ENCODE results near the gene C11orf21. TPM values are rescaled to one million over a fixed set of nuclear protein-coding genes. Genes with fewer than 3 reads are reported as not detected.

The C11orf21 gene
- total RNA-seq, 3 donors from 2014 or later = 0.33 to 1.0 (median 0.96) TPM

DNA sequence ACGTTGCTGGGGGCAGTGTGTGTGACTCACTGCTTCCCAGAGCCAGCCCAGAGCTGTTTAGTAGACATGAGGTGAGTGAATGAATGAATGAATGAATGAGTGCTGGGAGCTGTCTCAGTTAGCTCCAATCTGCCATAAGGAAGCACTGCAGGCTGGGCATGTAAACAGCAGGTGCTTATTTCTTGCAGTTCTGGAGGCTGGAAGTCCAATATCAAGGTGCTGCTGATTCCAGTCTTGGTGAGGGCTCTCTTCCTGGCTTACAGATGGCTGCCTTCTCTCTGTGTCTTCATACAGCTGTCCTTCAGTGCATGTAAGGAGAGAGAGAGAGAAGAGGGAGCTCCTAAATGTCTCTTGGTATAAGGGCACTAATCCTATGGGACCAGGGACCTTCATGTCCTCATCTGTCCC lies 4.1 kb downstream of the C11orf21 start:
- H3K9me3 ChIP-seq = no peaks in the 10 kb centered on the region
- TF ChIP-seq, protein P1, sequence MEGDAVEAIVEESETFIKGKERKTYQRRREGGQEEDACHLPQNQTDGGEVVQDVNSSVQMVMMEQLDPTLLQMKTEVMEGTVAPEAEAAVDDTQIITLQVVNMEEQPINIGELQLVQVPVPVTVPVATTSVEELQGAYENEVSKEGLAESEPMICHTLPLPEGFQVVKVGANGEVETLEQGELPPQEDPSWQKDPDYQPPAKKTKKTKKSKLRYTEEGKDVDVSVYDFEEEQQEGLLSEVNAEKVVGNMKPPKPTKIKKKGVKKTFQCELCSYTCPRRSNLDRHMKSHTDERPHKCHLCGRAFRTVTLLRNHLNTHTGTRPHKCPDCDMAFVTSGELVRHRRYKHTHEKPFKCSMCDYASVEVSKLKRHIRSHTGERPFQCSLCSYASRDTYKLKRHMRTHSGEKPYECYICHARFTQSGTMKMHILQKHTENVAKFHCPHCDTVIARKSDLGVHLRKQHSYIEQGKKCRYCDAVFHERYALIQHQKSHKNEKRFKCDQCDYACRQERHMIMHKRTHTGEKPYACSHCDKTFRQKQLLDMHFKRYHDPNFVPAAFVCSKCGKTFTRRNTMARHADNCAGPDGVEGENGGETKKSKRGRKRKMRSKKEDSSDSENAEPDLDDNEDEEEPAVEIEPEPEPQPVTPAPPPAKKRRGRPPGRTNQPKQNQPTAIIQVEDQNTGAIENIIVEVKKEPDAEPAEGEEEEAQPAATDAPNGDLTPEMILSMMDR (IDR thresholded peaks at IDR 0.05) = no peak
- TF ChIP-seq POLR2AphosphoS5 (IDR thresholded peaks at IDR 0.05) = no peak
- TF ChIP-seq POLR2A (IDR thresholded peaks at IDR 0.05) = no peak
- H3K27ac ChIP-seq = no peak overlapping the region
- H3K4me3 ChIP-seq = no peak overlapping the region
- H3K27me3 ChIP-seq = no peaks in the 10 kb centered on the region
- intact Hi-C loops (cut with DNase I; ENCODE audit: low total_unique reads) = loop anchor here (5.0 kb wide), 1 partner anchor 100 kb away; no protein-coding TSS in a partner anchor
- H3K4me1 ChIP-seq = no peaks in the 10 kb centered on the region
- DNase-seq (ENCODE audit: low spot score in 2 of 2) = no peak
- no peaks in the 10 kb centered on the region for H3K36me3 ChIP-seq

DNA sequence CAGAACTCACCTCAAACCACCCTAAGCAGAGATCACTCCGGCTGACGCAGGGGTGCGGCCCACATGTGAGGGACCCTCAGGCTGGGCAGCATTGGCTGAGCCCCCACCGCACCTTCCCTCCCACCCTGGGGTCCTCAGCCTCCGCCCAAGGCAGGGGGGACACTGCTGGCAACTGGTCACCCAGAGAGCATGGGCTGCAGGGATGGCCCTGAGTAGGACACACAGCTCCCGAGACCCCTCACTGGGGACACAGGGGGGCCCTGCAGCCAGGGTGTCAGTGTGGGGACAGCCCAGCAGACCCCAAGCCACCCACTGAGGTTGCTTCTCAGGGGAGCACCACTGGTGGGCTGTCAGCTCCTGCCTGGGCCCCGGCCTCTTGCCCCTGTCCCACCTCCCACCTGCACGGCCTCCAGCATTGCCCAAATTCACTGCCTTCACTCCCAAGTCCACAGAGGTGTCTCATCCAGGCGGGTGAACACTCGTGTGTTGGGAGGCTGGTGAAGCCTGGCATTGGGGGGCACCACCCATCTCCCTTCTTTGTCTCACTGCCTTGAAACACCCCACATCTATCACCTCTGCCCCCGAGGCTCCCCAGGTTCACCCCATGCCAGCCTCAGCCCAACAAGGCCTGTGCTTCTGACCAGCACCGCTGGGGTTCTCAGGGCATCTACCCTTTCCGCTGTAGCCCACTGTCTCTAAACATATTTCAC lies 4.7 kb downstream of the C11orf21 start:
- intact Hi-C loops (cut with DNase I; ENCODE audit: low total_unique reads) = loop anchor here (5.0 kb wide), 1 partner anchor 100 kb away; no protein-coding TSS in a partner anchor
- Histone ChIP-seq H3K4me3 (no peak overlapping the region), H3K9me3 (no peaks in the 10 kb centered on the region), H3K36me3 (no peaks in the 10 kb centered on the region), H3K4me1 (no peaks in the 10 kb centered on the region), H3K27me3 (no peaks in the 10 kb centered on the region), H3K27ac (no peak overlapping the region)
- TF ChIP-seq, protein P1 (IDR thresholded peaks at IDR 0.05) = no peak
- no peak for TF ChIP-seq POLR2A (IDR thresholded peaks at IDR 0.05)
- no peak for TF ChIP-seq POLR2AphosphoS5 (IDR thresholded peaks at IDR 0.05)
- peak in 1 of 2 donors; percentile 44 for DNase-seq (ENCODE audit: low spot score in 2 of 2)

DNA sequence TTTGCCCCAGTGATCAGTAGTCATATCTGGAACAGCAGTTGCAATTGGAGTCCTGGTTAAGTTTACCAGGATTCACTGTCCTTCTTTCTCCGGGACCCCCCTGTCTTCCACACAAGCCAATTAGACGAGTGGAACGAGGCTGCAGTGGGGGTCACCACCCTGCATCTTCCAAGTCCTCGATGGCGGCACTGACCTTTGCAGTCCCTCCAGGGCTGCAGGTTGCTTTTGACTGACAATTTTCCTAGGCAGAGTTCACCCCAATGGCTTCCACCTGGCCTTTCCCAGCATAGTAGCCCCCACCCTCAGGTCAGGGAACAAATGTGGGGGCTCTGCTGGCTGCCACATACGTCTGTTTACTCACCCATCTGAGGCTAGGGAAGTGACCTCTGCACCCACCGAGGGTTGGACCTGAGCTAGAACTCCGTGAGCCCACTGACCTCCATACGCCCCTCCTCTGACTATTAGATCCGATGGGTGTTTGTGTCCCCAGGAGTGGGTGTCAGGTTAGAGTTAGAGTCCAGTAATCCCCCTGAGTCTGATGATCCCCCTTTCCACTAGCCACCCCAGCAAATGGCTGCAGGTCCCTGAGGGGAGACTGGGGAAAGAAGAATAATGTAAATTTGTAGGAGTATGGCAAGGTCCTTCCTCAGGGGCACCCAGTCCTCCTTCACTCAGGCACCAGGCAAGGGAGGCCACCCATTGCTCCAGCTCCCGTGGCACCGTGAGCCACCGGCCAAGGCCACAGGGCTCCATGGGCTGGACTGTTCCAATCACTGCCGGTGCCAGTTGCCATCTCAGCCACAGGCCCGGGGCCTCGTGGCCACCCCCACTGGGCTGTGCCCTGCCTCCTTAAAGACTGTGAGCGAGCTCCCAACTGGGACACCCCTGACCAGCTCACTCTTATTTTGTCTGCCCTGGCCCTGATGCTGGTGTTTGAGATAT lies 5.5 kb downstream of the C11orf21 start:
- no peak overlapping the region for H3K27ac ChIP-seq
- H3K4me1 ChIP-seq = no peaks in the 10 kb centered on the region
- H3K36me3 ChIP-seq = no peaks in the 10 kb centered on the region
- TF ChIP-seq, protein P1 (IDR thresholded peaks at IDR 0.05) = no peak
- TF ChIP-seq POLR2AphosphoS5 (IDR thresholded peaks at IDR 0.05) (no peak), POLR2A (IDR thresholded peaks at IDR 0.05) (no peak)
- DNase-seq (ENCODE audit: low spot score in 2 of 2) = peak in 1 of 2 donors; percentile 46
- no peak overlapping the region for H3K4me3 ChIP-seq
- H3K9me3 ChIP-seq = no peaks in the 10 kb centered on the region
- no peaks in the 10 kb centered on the region for H3K27me3 ChIP-seq
- intact Hi-C loops (cut with DNase I; ENCODE audit: low total_unique reads) = loop anchor here (5.0 kb wide), 1 partner anchor 99 kb away; no protein-coding TSS in a partner anchor

DNA sequence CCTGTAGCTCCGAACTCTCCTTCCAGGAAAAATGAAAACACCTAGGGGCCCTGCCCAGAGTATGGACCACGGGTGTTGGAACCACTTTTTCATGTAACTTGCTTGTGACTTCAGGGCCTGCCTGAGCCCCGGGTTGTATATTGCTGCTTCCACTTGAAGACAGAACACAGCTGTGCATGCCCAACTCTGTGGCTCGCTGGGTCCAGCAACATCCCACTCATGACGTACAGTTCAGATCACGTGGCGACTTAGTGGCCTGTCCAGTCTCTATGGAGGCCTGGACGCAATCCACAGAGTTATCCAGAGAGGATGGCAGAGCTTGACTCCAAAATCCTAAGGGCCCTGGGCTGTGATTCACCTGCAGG lies 6.8 kb downstream of the C11orf21 start:
- H3K27ac ChIP-seq = no peak overlapping the region
- no peak overlapping the region for H3K4me3 ChIP-seq
- peak in 1 of 2 donors; percentile 46 for DNase-seq (ENCODE audit: low spot score in 2 of 2)
- no peaks in the 10 kb centered on the region for H3K9me3 ChIP-seq
- no peaks in the 10 kb centered on the region for H3K4me1 ChIP-seq
- no peak for TF ChIP-seq POLR2AphosphoS5 (IDR thresholded peaks at IDR 0.05)
- TF ChIP-seq, protein P1 (IDR thresholded peaks at IDR 0.05) = no peak
- no peak for TF ChIP-seq POLR2A (IDR thresholded peaks at IDR 0.05)
- intact Hi-C loops (cut with DNase I; ENCODE audit: low total_unique reads) = loop anchor here (5.0 kb wide), 1 partner anchor 98 kb away; no protein-coding TSS in a partner anchor
- no peaks in the 10 kb centered on the region for H3K36me3 ChIP-seq
- no peaks in the 10 kb centered on the region for H3K27me3 ChIP-seq
